HTERT RPE-1 (cell line): Measurements from ENCODE around the gene MRPL23.

Experiments used
- in situ Hi-C: fragments of 300-500 bp; cut with MboI; formaldehyde crosslinking; loops from 4 replicates; pipeline ENCODE4 v1.14.3; 2020; ENCODE audit warnings: low sequenced_read_pairs

The MRPL23 gene

GRCh38 chr11:1946812-1947484, at the start of gene MRPL23:
MRPL23 (plus strand) TSS chr11:1947332; CDS start chr11:1947363, 31 bp downstream.
- in situ Hi-C loops = no loop called here

GRCh38 chr11:1899090-1899489, 48.0 kb upstream of the MRPL23 start:
- in situ Hi-C loops = no loop called here

- in situ Hi-C loops = no loop called here
Measured at GRCh38 chr11:1899686-1900085, 47.4 kb upstream of the MRPL23 start.

- in situ Hi-C loops = no loop called here
Measured at GRCh38 chr11:1906181-1906580, 41.0 kb upstream of the MRPL23 start.

GRCh38 chr11:1906611-1907423, 40.3 kb upstream of the MRPL23 start:
- in situ Hi-C loops = no loop called here

GRCh38 chr11:1908618-1909017, 38.5 kb upstream of the MRPL23 start:
- in situ Hi-C loops = no loop called here

GRCh38 chr11:1909524-1909923, 37.6 kb upstream of the MRPL23 start:
- in situ Hi-C loops = no loop called here

- in situ Hi-C loops = no loop called here
Measured at GRCh38 chr11:1912289-1912878, 34.7 kb upstream of the MRPL23 start.

GRCh38 chr11:1913271-1914060, 33.7 kb upstream of the MRPL23 start:
- in situ Hi-C loops = no loop called here

- in situ Hi-C loops = no loop called here
Measured at GRCh38 chr11:1915795-1916131, 31.4 kb upstream of the MRPL23 start.

- in situ Hi-C loops = no loop called here
Measured at GRCh38 chr11:1916132-1916985, 30.8 kb upstream of the MRPL23 start.

- in situ Hi-C loops = no loop called here
Measured at GRCh38 chr11:1916986-1917522, 30.1 kb upstream of the MRPL23 start.

- in situ Hi-C loops = no loop called here
Measured at GRCh38 chr11:1917523-1918435, 29.4 kb upstream of the MRPL23 start.

GRCh38 chr11:1918436-1919315, 28.5 kb upstream of the MRPL23 start:
- in situ Hi-C loops = no loop called here

- in situ Hi-C loops = no loop called here
Measured at GRCh38 chr11:1919391-1920127, 27.6 kb upstream of the MRPL23 start, which contains the start of gene TNNT3. TNNT3 (plus strand) TSS chr11:1919703; CDS start chr11:1922875, 3,172 bp downstream.

GRCh38 chr11:1920128-1920908, 26.8 kb upstream of the MRPL23 start:
- in situ Hi-C loops = no loop called here
